Activated B cell treated with CpG ODN at 0.5 μM for 24 hours (primary cell): ENCODE results near the gene XIST. TPM values are rescaled to one million over a fixed set of nuclear protein-coding genes. Genes with fewer than 3 reads are reported as not detected.

ENCODE experiments used
- ATAC-seq: fragments of 200-7000 bp; cut with Tn5 transposase; one replicate; pipeline ENCODE4 v1.10.0; 2021; ENCODE audit warnings: low read depth, mild to moderate bottlenecking, moderate library complexity
- CTCF ChIA-PET: fragments of 350-600 bp; sonication (Branson Sonifier 250); formaldehyde crosslinking; loops from one replicate; lab custom pipeline; 2021; ENCODE audit warnings: antibody characterized with exemption; lab: Charles Lee
- POLR2A ChIA-PET: fragments of 350-600 bp; sonication (Branson Sonifier 250); formaldehyde crosslinking; loops from one replicate; lab custom pipeline; 2021; ENCODE audit warnings: antibody characterized with exemption; lab: Charles Lee
- DNase-seq: peaks from one replicate; pipeline ENCODE4 v3.0.0; 2022
- H3K27ac Mint-ChIP-seq: one replicate; pipeline ENCODE4 v1.8.0; 2020; ENCODE audit warnings: mixed read lengths
- H3K27me3 Mint-ChIP-seq: one replicate; pipeline ENCODE4 v1.8.0; 2021; ENCODE audit warnings: mixed read lengths
- H3K36me3 Mint-ChIP-seq: one replicate; pipeline ENCODE4 v1.8.0; 2021; ENCODE audit warnings: low read depth, mixed read lengths
- H3K4me1 Mint-ChIP-seq: one replicate; pipeline ENCODE4 v1.8.0; 2021; ENCODE audit warnings: mixed read lengths
- H3K4me3 Mint-ChIP-seq: one replicate; pipeline ENCODE4 v1.8.0; 2020; ENCODE audit warnings: mild to moderate bottlenecking, mixed read lengths
- H3K9me3 Mint-ChIP-seq: one replicate; pipeline ENCODE4 v1.8.0; 2020; ENCODE audit warnings: mixed read lengths
- CTCF ChIP-seq: fragments of 200-600 bp; IDR thresholded peaks from one replicate; pipeline ENCODE4 v1.8.0; 2022; ENCODE audit warnings: antibody characterized with exemption, mild to moderate bottlenecking
- intact Hi-C: fragments of 100-400 bp; cut with micrococcal nuclease; formaldehyde crosslinking; loops from one replicate; pipeline ENCODE4 v1.15.1; 2024
- total RNA-seq: library from RNA; stranded (reverse); gene quantifications from 2 replicates; pipeline ENCODE4 v1.2.3, GENCODE V29; 2022

The XIST gene
- total RNA-seq, 1 donor from 2014 or later: not detected

- intact Hi-C loops: no loop called here
- Mint-ChIP-seq H3K9me3 (peaks cover 5% of the 10 kb centered on the region), H3K4me3 (no peak overlapping the region), H3K4me1 (no peaks in the 10 kb centered on the region), H3K27ac (no peak overlapping the region), H3K27me3 (no peaks in the 10 kb centered on the region), H3K36me3 (no peaks in the 10 kb centered on the region)
- no peak for TF ChIP-seq CTCF
- DNase-seq: no peak
- ATAC-seq: no peak
- ChIA-PET POLR2A (no interaction called here), CTCF (no interaction called here)
These were observed 67.0 kb downstream of the XIST start for GRCh38 chrX:73785493-73785892.
